HL-60 (cell line): ENCODE data around the gene PAXIP1.

ENCODE experiments used
- CTCF ChIP-seq: IDR thresholded peaks from one replicate; pipeline ENCODE4 v1.5.1; 2011; ENCODE audit warnings: low read length, control low read depth, inconsistent platforms; ENCODE audit not compliant: insufficient read depth
- GABPA ChIP-seq: IDR thresholded peaks from 2 replicates; pipeline ENCODE4 v1.6.1; 2012; ENCODE audit warnings: low read depth
- POLR2AphosphoS5 ChIP-seq: IDR thresholded peaks from 2 replicates; pipeline ENCODE4 v1.6.1; 2012; ENCODE audit warnings: low read depth

DNA sequence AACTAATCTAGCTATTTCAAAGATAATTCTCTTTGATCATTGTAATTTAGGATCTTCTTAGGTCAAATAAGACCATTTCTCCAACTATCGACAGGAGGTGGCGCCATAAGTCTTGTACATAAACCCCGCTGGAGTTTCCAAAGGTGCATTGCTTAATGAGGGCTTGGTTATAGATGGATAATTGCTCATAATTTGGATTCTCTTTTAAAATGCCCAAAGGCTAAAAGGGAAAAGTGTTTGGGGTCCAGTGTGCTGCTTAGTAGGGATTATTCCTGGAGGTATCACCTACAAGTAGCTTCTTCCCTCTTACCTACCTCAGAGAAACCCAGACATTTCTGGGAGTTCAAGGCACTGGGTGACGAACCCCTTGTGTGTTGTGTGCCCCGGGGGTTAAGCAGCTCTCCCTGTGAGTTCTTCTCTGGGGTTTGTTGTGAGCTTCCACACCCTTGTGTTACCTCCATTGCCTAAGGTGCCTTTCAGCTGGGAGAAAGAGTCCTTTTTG, 75.2 kb downstream of the PAXIP1 start:
- TF ChIP-seq CTCF (peak; percentile 32), POLR2AphosphoS5 (no peak), GABPA (no peak)
